ENCODE measurements around the gene SMIM24.
A peak's percentile ranks its signal among the peaks of the same experiment; 100 is the strongest.
"Not testable (repeated sequence)": the region's sequence is repeated elsewhere in the genome, so short reads cannot be mapped to it uniquely, and the experiment has no call there.

SMIM24 gene

GRCh38 chr19:3455960-3456601, 24.2 kb downstream of the SMIM24 start:
- DNase-seq (ENCODE audit: low read depth in 2 of 2) = no peak

GRCh38 chr19:3455393-3455955, 24.9 kb downstream of the SMIM24 start:
- no peak for DNase-seq (ENCODE audit: low read depth in 2 of 2)

GRCh38 chr19:3454656-3455392, 25.5 kb downstream of the SMIM24 start:
- DNase-seq (ENCODE audit: low read depth in 2 of 2) = no peak

GRCh38 chr19:3453840-3454239, 26.5 kb downstream of the SMIM24 start:
- DNase-seq (ENCODE audit: low read depth in 2 of 2) = no peak

- not testable (repeated sequence) for DNase-seq (ENCODE audit: low read depth in 2 of 2)
Measured at GRCh38 chr19:3452942-3453214, 27.4 kb downstream of the SMIM24 start.

- DNase-seq (ENCODE audit: low read depth in 2 of 2) = no peak
Measured at GRCh38 chr19:3452171-3452941, 28.0 kb downstream of the SMIM24 start.

- no peak for DNase-seq (ENCODE audit: low read depth in 2 of 2)
Measured at GRCh38 chr19:3451451-3451866, 28.9 kb downstream of the SMIM24 start.

- DNase-seq (ENCODE audit: low read depth in 2 of 2) = no peak
Measured at GRCh38 chr19:3450796-3451411, 29.4 kb downstream of the SMIM24 start.

- DNase-seq (ENCODE audit: low read depth in 2 of 2) = no peak
Measured at GRCh38 chr19:3448616-3449334, 31.6 kb downstream of the SMIM24 start.

GRCh38 chr19:3446657-3447056, 33.7 kb downstream of the SMIM24 start:
- not testable (repeated sequence) for DNase-seq (ENCODE audit: low read depth in 2 of 2)

GRCh38 chr19:3444695-3445234, 35.6 kb downstream of the SMIM24 start:
- no peak for DNase-seq (ENCODE audit: low read depth in 2 of 2)

GRCh38 chr19:3443840-3444694, 36.3 kb downstream of the SMIM24 start:
- DNase-seq (ENCODE audit: low read depth in 2 of 2) = no peak

GRCh38 chr19:3442487-3443071, 37.7 kb downstream of the SMIM24 start:
- DNase-seq (ENCODE audit: low read depth in 2 of 2) = no peak

- DNase-seq (ENCODE audit: low read depth in 2 of 2) = no peak
Measured at GRCh38 chr19:3441986-3442329, 38.4 kb downstream of the SMIM24 start.

GRCh38 chr19:3441089-3441985, 39.0 kb downstream of the SMIM24 start:
- no peak for DNase-seq (ENCODE audit: low read depth in 2 of 2)

GRCh38 chr19:3440082-3440481, 40.2 kb downstream of the SMIM24 start:
- DNase-seq (ENCODE audit: low read depth in 2 of 2) = peak; percentile 26 to 59

- peak; percentile 95 for DNase-seq (ENCODE audit: low read depth in 2 of 2)
Measured at GRCh38 chr19:3434630-3435553, 45.4 kb downstream of the SMIM24 start.

All from stimulated activated CD4-positive, alpha-beta T cell treated with anti-CD3 and anti-CD28 coated beads, Interleukin-4, amount 100 ng/mL, for 48 hours (primary cell).